HG03439 (cell line): ENCODE data around the gene IRX6.

Source experiments
- ATAC-seq: cut with Tn5 transposase; IDR thresholded peaks from one replicate; pipeline ENCODE4 v1.9.1; 2021; ENCODE audit warnings: mild to moderate bottlenecking, moderate library complexity; ENCODE audit not compliant: unreplicated experiment

IRX6 gene

GRCh38 chr16:55323637-55324271 is at the start of gene IRX6:
IRX6 (plus strand) TSS chr16:55324203; CDS start chr16:55325092, 889 bp downstream.
- no peak for ATAC-seq

- no peak for ATAC-seq
These were observed 49.6 kb upstream of the IRX6 start for GRCh38 chr16:55274391-55274790.

- no peak for ATAC-seq
These were observed 48.8 kb upstream of the IRX6 start for GRCh38 chr16:55275167-55275566.

- ATAC-seq: no peak
These were observed 48.1 kb upstream of the IRX6 start for GRCh38 chr16:55275869-55276268.

GRCh38 chr16:55277536-55277935 is 46.5 kb upstream of the IRX6 start:
- ATAC-seq: no peak

- no peak for ATAC-seq
These were observed 44.4 kb upstream of the IRX6 start for GRCh38 chr16:55279598-55279997.

- no peak for ATAC-seq
These were observed 43.4 kb upstream of the IRX6 start for GRCh38 chr16:55280587-55280986.

GRCh38 chr16:55282441-55282840 is 41.6 kb upstream of the IRX6 start:
- no peak for ATAC-seq

- ATAC-seq: no peak
These were observed 39.9 kb upstream of the IRX6 start for GRCh38 chr16:55283812-55284717.

GRCh38 chr16:55284718-55285099 is 39.3 kb upstream of the IRX6 start:
- no peak for ATAC-seq

GRCh38 chr16:55285586-55285985 is 38.4 kb upstream of the IRX6 start:
- no peak for ATAC-seq

GRCh38 chr16:55289353-55289752 is 34.6 kb upstream of the IRX6 start:
- ATAC-seq: no peak

GRCh38 chr16:55291847-55292246 is 32.2 kb upstream of the IRX6 start:
- no peak for ATAC-seq

- no peak for ATAC-seq
These were observed 31.5 kb upstream of the IRX6 start for GRCh38 chr16:55292491-55292890.

- no peak for ATAC-seq
These were observed 29.9 kb upstream of the IRX6 start for GRCh38 chr16:55294129-55294528.

- ATAC-seq: no peak
These were observed 29.1 kb upstream of the IRX6 start for GRCh38 chr16:55294931-55295342.

- no peak for ATAC-seq
These were observed 26.7 kb upstream of the IRX6 start for GRCh38 chr16:55297062-55297909.

- ATAC-seq: no peak
These were observed 26.0 kb upstream of the IRX6 start for GRCh38 chr16:55297910-55298479.

GRCh38 chr16:55301385-55302008 is 22.5 kb upstream of the IRX6 start:
- no peak for ATAC-seq

GRCh38 chr16:55302635-55303034 is 21.4 kb upstream of the IRX6 start:
- no peak for ATAC-seq

- ATAC-seq: no peak
These were observed 15.0 kb upstream of the IRX6 start for GRCh38 chr16:55308973-55309372.
